GM19467 (cell line): ENCODE data around the gene ZNF394.

Experiments
- ATAC-seq: cut with Tn5 transposase; IDR thresholded peaks from one replicate; pipeline ENCODE4 v1.9.1; 2021; ENCODE audit warnings: mild to moderate bottlenecking, moderate library complexity; ENCODE audit not compliant: unreplicated experiment

ZNF394 gene

DNA sequence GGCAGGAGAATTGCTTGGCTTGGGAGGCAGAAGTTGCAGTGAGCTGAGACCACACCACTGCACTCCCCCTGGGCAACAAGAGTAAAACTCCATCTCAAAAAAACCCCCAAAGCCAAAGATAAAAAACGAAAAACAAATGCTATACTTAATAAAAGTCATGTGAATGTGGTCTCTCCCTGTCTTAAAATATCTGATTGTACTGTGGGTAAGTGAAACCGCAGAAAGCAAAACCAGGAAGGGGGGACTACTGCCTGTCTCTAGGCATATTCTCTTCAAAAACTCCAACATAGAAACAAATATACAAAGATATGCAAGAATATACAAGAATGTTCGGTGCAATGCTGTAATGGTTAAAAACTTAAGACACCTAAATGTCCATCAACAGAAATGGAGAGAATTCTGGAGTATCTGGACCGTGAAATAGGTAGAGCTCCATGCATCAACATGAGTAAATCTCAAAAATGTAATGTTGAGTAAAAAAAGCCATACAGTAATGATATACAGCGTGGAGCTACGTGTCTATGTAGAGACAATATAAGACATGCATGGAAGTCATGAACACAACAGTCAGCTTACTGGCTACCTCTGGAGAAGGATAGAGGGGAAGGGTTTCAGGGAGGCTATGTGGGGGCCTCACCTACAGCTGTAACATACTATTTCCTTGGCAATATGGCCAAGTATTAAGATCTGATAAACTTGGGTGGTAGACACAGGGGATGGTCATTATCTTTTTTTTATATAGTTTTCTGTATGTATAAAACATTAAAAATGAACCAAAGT is 2.1 kb downstream of the ZNF394 start:
- ATAC-seq = no peak

DNA sequence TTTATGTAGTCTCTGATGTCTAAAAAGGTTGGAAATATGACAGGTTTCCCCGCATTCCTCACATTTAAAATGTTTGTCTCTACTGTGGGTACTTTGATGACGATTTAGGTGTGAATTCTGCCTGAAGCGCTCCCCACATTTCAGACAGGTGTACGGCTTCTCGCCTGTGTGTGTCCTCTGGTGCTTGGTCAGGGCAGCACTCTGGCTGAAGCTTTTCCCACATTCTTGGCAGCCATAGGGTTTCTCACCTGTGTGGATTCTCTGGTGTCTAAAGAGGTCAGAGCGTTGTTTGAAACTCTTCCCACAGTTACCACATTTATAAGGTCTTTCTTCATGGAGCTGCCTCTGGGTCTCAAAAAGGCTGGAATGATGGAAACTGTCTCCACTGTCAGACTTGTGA is 6.3 kb downstream of the ZNF394 start:
- no peak for ATAC-seq

DNA sequence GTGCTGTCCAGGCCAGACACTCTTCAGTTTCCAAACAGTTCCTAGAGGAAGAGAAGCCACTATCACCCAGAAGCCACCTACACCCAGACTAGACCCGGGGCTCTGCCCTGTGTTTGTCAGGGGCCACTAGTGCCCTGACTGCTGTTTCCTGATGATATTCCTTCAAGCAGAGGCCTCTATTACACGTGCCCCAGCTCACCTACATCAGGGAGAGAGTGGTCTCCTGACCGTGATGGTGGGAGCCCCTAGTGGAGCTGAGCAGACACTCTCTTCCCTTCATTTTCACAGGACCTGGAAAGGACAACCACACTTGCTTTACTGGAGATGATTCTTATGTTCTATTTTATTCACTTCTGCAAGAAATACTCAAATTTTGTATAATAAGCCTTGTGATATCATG is 9.2 kb downstream of the ZNF394 start:
- no peak for ATAC-seq

DNA sequence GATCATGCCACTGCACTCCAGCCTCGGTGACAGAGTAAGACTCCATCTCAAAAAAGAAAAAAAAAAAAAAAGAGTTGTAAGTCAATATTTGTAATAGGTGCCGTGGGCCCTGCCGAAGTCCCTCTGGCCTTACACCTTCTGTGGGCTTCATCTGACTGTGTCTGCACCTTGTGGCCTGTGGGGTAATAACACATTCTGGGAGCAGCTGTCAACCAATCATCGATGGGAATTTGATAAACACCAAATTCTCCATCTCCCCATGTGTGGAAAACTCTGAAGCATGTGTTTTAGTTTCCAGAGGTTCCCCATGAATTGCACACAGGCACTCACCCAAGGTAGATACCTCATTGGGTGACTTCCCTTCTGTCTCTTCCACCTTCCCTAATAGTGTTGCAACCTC is 10.8 kb downstream of the ZNF394 start:
- ATAC-seq = no peak

DNA sequence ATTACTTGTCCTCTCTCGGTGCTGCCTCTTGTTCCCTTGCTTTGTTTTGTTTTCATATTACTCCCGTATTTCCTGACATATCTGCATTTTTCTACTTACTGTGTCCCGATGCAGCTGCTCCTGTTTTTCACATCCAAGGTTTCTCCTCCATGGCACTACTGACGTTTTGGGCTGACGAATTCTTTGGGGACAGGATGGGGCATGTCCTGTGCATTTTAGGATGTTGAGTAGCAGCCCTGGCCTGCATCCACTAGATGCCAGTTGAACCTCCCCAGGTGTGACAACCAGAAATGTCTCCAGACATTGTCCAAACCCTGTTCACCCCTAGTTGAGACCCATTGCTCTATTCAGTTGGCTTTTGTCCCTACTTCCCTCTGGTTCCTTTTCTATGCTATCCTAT is 15.0 kb downstream of the ZNF394 start:
- no peak for ATAC-seq

DNA sequence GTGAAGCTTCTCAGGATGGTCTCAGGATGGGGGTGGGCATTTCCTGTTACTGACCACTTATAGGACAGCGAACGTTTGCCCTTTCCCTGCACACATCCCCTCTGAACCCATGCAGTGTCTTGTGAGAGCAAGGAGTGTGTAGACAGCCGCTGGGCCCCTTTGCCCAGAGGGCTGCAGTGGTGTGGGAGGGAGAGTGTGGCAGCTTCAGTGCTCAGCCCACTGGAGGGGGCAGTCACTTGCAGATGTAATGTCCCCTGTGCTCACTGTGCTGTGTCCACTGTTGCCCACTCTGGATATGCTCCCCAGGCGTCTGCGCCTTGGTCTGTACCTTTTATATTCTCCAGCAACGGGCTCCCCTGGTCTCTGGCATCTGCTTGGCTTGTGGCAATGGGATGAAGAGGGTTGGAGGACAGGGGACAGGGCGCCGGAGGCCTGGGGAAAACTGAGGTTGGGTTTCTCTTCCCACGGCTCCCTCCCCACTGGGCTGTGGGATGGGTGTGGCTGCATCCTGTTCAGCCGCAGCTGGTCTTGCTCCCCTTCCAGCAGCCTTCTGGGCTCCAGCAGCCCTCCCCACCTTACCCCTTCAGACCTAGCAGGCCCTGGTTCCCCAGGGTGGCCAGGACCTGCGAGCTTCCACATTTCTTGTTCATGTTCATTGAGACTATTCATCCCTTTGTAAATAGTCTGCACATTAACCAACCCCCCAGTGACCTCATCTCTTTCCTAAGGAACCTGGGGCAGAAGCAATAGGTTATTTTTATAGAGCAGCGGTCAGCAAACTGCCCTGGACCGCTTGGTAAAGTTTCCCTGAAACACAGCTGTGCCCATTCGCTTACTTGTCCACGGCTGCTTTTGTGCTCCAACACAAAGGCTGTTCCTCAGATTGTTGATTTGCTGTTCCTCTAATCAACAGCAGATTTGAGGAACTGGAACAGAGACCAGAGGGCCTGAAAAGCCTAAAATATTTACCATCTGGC is 21.3 kb downstream of the ZNF394 start:
- ATAC-seq = no peak

DNA sequence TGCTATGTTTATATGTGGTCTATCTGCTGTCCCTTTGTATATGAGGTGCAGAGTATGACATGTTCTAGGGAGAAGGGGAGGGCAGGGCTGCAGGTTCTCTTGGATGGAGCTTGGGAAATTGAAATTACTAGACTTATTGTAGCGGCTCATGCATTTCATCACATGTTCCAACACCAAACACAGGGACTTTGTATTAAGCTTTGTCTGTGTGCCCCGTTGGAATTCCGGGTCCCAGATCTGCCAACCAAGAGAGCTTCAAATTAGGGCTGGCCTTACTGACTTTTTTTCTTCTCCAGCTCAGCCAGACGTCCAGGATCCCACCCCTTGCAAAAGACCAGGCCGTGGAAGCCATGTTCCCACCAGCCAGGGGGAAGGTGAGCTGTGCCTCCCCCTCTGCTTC is 24.0 kb downstream of the ZNF394 start:
- no peak for ATAC-seq

DNA sequence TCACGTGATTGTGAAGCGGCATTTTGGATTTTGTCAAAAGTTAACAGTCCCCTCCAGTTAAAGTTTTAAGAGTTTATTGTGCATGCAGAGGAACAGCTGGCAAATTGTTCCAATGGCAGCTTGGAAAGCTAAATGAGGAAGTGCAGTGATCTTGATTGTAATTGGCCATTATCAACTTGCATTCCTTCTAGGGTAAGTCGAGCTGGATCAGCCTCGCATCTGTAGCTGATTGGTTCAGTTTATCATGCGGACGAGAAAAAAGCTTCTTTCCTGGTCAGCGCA is 26.8 kb downstream of the ZNF394 start:
- no peak for ATAC-seq

DNA sequence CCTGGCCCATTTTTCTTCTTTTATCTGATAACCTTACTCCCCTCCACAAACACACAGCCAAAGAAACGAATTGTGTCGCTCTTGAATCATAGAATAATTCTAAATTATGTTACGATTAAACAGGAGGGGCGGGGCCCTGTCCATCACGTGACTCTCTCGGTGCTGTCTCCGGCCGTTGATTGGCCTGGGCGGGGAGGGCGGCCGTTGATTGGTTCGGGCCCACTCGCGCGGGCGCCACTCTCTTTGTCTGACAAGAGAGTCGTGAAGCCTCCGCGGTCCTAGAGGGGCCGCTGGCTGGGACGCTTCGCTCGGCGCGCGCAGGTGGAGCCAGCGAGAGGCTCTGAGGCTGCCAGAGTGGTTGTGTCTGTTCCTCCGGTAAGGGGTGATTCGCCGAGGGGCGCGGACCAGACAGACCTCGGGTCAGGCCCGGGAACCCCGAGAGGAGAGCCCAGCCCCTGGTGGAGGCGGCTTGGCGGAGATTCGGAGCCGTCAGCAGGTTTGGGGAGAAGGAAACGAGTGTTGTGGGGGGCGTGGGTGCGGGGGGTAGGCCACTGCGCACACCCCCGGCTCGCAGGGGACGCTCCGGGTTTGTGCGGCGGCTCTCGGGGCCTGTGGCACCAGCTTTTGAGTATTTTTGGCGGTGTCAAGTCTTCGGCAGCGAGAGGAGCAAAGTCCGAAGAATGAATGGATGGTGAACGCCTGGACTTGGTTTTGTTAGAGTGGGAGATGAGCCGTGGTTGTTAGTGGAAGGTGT is 27.3 kb downstream of the ZNF394 start, which contains the start of gene ZNF789:
Gene ZNF789, plus strand, starts transcription at position 330 of the 754 bp plus-strand sequence. CDS start 3,567 bp downstream, outside the sequence.
- ATAC-seq = peak; percentile 93

DNA sequence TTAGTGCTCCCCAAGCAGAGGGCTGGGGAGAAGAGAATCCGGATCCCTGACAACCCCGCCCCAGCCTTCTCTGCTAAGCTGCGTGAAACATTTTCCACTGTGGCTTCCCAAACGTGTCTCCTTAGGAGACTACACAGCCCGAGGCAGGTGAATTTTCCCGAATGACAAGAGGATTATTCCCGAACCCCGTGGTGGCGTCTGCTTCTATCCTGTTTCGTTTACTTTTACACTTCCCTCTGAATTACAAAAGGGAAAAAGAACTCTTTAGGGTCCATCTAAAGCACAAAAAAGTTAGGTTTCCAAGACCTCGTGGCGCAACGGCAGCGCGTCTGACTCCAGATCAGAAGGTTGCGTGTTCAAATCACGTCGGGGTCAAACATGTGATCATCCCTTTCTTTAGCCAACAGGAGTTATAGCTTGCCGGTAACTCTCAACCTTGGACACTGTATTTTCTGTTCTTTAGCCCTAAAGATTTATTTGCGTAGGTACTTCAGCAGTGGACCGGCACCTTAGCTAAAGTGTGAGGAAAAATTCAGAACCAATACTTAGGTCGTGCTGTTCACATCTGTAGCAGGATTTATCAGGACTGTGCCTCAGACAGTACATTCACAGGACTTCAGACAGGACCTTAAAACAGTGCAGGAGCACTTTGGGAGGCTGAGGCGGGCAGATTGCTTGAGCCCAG is 30.6 kb downstream of the ZNF394 start:
- no peak for ATAC-seq

DNA sequence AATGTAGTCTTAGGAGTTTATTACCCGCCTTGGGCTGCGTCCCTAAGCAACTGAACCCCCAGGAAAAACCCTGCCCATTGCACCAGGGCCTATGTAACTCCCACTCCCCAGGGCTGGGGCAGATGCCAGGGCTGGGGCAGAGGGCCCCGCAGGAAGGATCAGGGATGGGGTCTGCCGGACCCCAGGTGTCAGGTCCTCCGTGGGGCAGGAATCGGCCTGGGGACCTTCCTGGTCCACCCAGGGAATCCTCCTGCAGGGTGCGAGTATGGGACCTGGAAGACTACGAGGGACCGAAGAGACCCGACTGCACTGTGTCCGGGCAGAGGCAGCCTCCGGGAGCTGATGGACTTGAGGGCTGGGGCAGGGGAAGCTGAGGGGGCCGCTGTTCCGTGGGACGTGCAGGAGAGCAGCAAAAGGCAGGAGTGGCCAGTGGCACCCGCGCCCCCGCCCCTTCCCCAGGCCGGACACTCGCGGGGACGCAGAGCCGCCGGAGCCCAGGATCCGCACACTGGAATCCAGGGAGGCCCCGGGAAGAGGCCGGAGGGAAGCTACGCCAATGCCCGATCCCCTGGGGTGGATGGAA is 31.7 kb downstream of the ZNF394 start:
- ATAC-seq = no peak

DNA sequence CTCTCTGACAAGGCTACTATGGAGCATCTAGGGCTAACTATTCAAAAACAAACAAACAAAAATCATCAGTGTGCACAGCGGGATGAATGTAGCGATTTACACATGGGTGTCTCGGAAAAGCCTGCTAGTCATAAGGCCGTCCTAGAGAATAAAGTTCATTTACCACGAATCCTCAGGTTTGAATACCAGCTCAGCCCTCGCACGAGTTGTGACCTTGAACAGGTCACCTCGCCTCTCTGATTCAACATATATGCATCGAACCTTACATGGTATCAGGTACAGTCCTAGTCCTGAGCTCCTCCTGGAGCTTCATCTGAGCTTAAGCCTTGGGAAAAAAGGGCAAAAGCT is 34.7 kb downstream of the ZNF394 start:
- no peak for ATAC-seq

DNA sequence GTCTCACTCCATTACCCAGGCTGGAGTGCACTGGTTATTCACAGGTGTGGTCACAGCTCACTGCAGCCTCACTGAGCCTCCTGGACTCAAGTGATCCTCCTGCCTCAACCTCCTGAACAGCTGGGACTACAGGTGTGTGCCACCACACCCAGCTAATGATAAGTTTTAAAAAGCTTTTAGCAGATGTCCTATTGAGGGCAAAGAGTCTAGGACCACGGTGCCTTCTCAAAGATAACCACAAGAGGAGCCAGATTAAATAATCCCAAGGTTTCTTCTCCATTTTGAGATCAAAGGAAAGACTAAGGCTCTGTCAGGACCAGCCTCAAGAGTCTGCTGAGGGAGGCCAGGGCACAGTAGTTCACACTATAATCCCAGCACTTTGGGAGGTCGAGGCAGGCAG is 38.9 kb downstream of the ZNF394 start:
- no peak for ATAC-seq

DNA sequence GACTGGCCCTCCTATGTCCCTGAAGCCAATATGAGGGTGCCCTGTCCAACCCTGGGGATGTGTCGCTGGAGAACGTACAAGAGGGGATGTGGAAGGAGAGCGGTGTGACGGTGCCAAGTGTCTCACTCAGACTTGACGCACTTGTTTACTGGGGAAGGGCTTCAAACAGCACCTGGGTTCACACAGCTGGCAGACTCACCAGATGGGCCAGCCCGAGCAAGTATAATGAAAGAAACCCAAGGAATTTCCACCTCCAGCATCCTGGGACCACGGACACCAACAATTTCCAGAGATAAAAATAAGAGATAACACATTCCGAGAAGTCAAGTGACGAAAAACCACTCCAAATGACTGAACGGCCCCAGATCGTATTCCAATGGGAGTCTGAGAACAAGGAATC is 39.4 kb downstream of the ZNF394 start:
- ATAC-seq = no peak

DNA sequence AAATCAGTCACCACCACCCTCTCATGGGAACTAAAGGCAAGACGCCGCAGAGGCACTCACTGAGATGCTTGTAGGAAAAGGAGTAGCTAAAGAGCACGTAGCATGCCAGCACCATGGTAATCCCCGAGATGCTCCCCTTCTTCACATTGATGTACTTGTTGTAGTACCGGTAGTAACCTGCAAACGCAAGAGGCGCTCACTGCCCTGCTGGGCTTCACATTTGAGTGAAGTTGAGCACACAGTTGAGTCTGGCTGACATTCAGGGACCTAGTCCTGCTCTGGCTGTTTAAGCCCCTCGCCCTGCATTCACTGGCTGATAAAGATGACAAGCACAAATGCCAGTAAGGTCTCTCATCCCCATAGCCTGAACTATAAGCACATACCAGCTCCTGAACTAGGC is 41.0 kb downstream of the ZNF394 start:
- no peak for ATAC-seq

DNA sequence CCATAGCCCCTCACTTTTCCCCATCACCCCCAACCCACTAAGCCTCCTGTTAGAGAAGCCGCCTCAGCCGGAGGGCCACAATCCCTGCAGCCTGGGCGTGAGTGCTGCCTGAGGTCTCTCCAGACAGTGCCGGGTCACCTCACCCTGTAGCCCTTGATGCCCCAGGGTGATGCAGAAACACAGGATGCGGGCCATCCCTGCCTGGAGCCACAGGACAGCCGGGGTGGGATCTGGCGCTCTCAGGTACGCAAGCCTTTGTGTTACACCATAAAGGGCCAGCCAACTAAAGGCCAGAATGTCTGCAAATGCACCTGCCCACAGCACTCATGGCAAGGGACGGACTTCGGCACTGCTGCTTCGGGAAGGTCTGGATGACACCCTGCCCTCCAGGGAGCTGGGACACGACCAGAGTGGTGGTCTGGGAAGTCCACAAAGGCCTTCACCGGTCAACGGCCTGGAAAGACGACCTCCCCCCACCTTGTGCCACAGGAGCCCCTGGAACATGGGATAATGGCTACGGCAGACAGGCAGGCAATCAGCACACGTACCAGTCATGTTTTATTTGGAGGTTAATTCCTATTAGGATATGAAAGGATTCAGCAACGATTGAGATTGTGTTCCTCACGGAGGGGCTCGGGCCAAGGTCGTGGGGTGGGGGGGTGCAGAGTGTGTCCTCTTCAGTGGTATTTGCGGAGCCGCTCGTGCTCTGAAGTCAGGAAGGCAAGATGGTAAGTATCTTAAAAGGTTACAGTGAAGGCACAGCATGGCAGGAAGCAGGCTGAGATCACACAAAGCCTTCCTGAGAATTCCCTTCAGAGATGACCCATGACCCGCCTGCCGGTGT is 42.2 kb downstream of the ZNF394 start:
- no peak for ATAC-seq

DNA sequence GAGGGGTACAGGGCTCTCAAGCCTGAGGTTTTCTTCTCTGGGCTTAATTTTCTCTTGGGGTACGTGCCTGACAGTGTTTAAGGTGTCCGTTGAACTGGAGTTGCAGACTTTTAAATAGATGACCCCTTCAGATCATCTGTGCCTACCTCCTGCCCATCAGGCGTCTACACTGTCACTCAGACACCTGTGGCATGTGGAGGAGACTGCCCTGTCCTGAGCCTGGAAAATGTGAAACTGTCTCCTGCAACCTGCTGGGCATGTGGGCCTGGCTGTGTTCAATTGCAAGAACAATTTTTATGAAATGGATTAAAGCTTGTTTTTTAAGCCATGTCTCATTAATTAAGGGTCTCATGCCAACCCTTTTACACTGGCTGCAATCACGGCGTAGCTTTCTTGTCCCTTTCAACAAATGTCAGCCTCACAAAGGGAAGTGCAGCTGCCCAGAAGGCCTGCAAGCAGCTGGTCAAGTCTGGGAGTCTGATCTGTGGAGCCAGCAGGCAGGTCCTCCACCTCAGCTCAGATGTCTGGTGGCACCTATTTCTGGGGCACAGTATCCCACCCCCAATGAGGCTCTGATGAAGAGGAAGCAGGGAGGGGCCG is 42.9 kb downstream of the ZNF394 start:
- ATAC-seq = no peak

DNA sequence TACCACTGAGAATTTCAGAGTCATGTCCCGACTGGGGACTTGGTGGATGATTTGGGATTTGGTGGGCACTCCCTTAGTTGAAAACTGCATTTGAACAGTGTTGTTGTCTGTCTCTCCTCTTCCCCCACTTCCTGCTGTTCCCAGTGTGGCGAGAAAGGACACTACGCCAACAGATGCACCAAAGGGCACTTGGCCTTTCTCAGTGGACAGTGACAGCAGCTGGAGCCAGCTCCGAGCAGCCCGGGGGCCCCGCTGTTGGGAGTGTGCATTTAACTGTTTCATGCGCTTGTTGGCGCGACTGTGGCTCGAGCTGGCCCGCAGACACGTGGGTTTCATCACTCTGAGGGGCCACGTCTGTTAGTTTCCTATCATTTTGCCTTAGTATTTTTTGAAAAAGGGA is 43.8 kb downstream of the ZNF394 start:
- no peak for ATAC-seq

DNA sequence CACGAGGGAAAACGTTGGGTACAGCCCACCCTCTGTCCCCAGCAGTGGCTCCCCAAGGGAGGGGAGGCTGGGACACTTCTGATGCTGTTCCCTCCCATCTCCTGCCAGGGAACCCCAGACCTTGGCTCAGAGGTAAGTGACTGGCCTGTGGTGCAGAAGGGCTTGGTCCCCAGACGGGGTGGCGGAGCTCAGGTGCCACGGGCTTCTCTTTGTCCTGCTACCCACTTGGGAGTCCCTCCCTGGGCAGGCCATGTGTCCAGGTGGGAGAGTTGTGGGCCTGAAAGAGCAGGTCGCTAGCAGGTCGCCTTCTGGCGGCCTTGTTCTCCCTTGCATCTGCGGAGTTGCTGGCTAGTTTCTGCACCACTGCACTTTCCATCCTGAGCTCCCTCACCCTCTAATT is 44.2 kb downstream of the ZNF394 start:
- ATAC-seq = no peak
